Natural killer cell (primary cell): Measurements from ENCODE around the gene ARCN1. TPM values are rescaled to one million over a fixed set of nuclear protein-coding genes. Genes with fewer than 3 reads are reported as not detected.
"Not testable (repeated sequence)": the region's sequence is repeated elsewhere in the genome, so short reads cannot be mapped to it uniquely, and the experiment has no call there.

Experiments
- ATAC-seq, 3 donors: fragments of 150-1000 bp in 2 of 3; fragments of 200-7000 bp in 1 of 3; cut with Tn5 transposase; 1 replicate in 1 of 3; 2 replicates in 2 of 3; pipeline ENCODE4 v1.10.0; 2021; ENCODE audit warnings: mild to moderate bottlenecking in 2 of 3, moderate library complexity in 2 of 3
- DNase-seq, 2 donors: peaks; one replicate each; pipeline versions ENCODE4 v3.0.0 to v3.0.0-alpha.2; 2013 to 2021; ENCODE audit warnings: mixed read lengths in 1 of 2
- H3K27ac ChIP-seq: one replicate; pipeline ENCODE4 v1.5.1; 2013; ENCODE audit warnings: mild to moderate bottlenecking, low read length
- H3K27me3 ChIP-seq: one replicate; pipeline ENCODE4 v1.6.1; 2013; ENCODE audit warnings: low read length; ENCODE audit not compliant: control insufficient read depth, insufficient read depth
- H3K36me3 ChIP-seq: one replicate; pipeline ENCODE4 v1.6.1; 2013; ENCODE audit warnings: low read length; ENCODE audit not compliant: control insufficient read depth, insufficient read depth
- H3K4me1 ChIP-seq: one replicate; pipeline ENCODE4 v1.6.1; 2013; ENCODE audit warnings: low read length; ENCODE audit not compliant: control insufficient read depth, insufficient read depth
- H3K4me3 ChIP-seq: one replicate; pipeline ENCODE4 v1.5.1; 2013; ENCODE audit warnings: low read length
- H3K9me3 ChIP-seq: one replicate; pipeline ENCODE4 v1.6.1; 2013; ENCODE audit warnings: low read length; ENCODE audit not compliant: control insufficient read depth, insufficient read depth
- H3K27ac Mint-ChIP-seq, 2 donors: one replicate each; pipeline ENCODE4 v1.8.0; 2022; ENCODE audit warnings: mild to moderate bottlenecking in 2 of 2, mixed read lengths in 2 of 2, moderate library complexity in 1 of 2
- H3K27me3 Mint-ChIP-seq, 2 donors: one replicate each; pipeline ENCODE4 v1.8.0; 2022; ENCODE audit warnings: low read depth in 2 of 2, mixed read lengths in 2 of 2
- H3K36me3 Mint-ChIP-seq: one replicate; pipeline ENCODE4 v1.8.0; 2022; ENCODE audit warnings: mixed read lengths
- H3K4me1 Mint-ChIP-seq, 2 donors: one replicate each; pipeline ENCODE4 v1.8.0; 2022; ENCODE audit warnings: mixed read lengths in 2 of 2
- H3K4me3 Mint-ChIP-seq: one replicate; pipeline ENCODE4 v1.8.0; 2022; ENCODE audit warnings: mild to moderate bottlenecking, moderate library complexity, mixed read lengths
- H3K9me3 Mint-ChIP-seq, 2 donors: one replicate each; pipeline ENCODE4 v1.8.0; 2022; ENCODE audit warnings: mixed read lengths in 2 of 2
- WGBS: methylation state at CpG from one replicate; pipeline ENCODE4 v1.1.7; 2013; ENCODE audit warnings: missing lambda C conversion rate; ENCODE audit not compliant: insufficient coverage; 5-methylcytosine and 5-hydroxymethylcytosine counted together
- intact Hi-C: fragments of 100-400 bp; cut with micrococcal nuclease; formaldehyde crosslinking; loops from one replicate; pipeline ENCODE4 v1.14.2; 2022
- total RNA-seq, 4 donors: library from RNA; stranded (reverse); fragments of 120-200 nt in 1 of 4; gene quantifications; one replicate each; pipeline versions ENCODE4 v1.2.3 to v1.2.4, GENCODE V29; 2013 to 2022
- TF ChIP-seq, protein P1 (sequence below): fragments of 200-600 bp; IDR thresholded peaks from one replicate; pipeline ENCODE4 v1.8.0; 2022; ENCODE audit warnings: antibody characterized with exemption

The ARCN1 gene
- total RNA-seq, 3 donors from 2014 or later (not counting 1 experiment from before 2014, with no cell fraction given): 72.9 to 88.6 (median 88.4) TPM

DNA sequence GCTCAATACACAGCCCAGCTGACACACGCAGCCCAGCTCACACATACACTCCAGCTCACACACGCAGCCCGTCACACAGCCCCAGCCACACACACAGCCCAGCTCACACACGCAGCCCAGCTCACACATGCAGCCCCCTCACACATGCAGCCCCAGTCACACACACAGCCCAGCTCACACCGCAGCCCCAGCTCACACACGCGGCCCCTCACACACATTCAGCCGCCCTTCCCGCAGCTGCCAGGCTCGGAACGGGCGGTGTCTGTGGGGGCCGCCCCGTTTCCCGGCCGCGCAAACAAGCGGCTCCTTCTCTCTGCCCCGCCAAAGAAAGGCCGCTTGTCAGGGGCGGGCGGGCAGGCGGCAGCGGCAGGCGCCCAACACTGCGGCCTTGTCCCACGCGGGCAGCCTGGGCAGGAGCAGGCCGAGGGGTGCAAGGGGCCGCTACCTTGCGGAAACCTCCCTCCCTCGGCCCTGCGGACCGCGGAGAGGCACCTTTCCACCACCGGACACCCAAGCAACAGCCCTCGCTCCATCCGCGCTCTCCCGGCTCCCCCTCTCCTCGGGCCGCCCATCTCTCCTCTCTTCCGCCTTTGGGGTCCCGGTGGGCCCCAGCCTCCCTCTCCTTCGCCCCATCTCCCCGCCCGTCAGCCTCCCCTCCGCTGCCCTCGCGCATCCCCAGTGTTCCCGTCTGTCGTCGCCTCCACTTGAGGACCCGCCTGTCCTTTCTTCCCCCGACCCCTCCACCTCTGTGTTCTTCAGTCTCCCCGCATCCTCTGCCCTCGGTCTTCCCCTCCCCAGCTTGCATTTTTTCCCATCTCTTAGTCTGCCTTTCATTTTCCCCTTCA, 37.4 kb downstream of the ARCN1 start:
- peak overlapping the region; percentile 75 for H3K4me3 Mint-ChIP-seq
- H3K9me3 Mint-ChIP-seq: no peaks in the 10 kb centered on the region
- Histone ChIP-seq H3K36me3 (no peaks in the 10 kb centered on the region), H3K4me3 (peak overlapping the region; percentile 17), H3K27ac (no peak overlapping the region), H3K27me3 (peaks cover 8% of the 10 kb centered on the region), H3K4me1 (peaks cover 37% of the 10 kb centered on the region), H3K9me3 (no peaks in the 10 kb centered on the region)
- TF ChIP-seq, protein P1, sequence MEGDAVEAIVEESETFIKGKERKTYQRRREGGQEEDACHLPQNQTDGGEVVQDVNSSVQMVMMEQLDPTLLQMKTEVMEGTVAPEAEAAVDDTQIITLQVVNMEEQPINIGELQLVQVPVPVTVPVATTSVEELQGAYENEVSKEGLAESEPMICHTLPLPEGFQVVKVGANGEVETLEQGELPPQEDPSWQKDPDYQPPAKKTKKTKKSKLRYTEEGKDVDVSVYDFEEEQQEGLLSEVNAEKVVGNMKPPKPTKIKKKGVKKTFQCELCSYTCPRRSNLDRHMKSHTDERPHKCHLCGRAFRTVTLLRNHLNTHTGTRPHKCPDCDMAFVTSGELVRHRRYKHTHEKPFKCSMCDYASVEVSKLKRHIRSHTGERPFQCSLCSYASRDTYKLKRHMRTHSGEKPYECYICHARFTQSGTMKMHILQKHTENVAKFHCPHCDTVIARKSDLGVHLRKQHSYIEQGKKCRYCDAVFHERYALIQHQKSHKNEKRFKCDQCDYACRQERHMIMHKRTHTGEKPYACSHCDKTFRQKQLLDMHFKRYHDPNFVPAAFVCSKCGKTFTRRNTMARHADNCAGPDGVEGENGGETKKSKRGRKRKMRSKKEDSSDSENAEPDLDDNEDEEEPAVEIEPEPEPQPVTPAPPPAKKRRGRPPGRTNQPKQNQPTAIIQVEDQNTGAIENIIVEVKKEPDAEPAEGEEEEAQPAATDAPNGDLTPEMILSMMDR: no peak
- DNase-seq (peak; percentile 35 to 64), ATAC-seq (peak; percentile 3 to 16 (median 15))
- intact Hi-C loops: loop anchor here (2.0 to 5.0 kb wide), 2 partner anchors 37 to 465 kb away; partner anchors contain the start of gene ARCN1
- H3K27ac Mint-ChIP-seq: peak overlapping the region; percentile 50 to 82
- 10% methylated on average over 57 of the region's 57 CpGs for WGBS
- H3K36me3 Mint-ChIP-seq: no peaks in the 10 kb centered on the region
- peaks cover 23 to 34% of the 10 kb centered on the region in 2 donors for H3K4me1 Mint-ChIP-seq
- peaks cover 8 to 31% of the 10 kb centered on the region in 2 donors for H3K27me3 Mint-ChIP-seq

DNA sequence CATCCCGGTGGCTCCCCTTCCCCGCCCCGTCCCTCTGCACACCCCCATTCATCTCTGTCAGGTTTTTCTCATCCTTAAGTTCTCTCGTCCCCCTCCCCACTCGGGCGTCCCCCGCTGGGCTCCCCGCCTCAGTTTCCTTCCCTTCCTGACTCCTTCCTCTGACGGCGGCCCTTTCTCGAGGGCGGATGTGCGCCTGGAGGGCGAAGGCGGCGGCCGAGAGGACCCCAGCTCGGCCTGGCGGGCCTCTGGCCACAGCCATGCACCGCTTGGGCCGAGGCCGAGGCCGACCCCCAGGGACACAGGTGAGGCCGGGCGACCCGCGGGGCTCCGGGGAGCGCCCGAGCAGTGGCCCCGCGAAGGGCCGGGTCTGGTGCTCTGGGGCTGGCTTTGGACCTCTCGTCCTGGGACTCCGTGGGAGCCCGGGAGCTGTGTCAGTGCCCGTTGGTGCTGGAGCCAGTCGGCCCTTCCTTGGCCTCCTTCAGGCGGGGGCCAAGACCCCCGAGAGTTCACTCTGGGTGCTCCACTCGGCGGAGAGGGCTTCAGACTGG, 38.1 kb downstream of the ARCN1 start:
- DNase-seq: no peak
- Mint-ChIP-seq H3K4me1 (peaks cover 23 to 34% of the 10 kb centered on the region in 2 donors), H3K27me3 (peaks cover 8 to 31% of the 10 kb centered on the region in 2 donors), H3K4me3 (peak overlapping the region; percentile 75), H3K27ac (peak overlapping the region in 1 of 2 donors; percentile 82), H3K36me3 (no peaks in the 10 kb centered on the region), H3K9me3 (no peaks in the 10 kb centered on the region)
- peaks cover 37% of the 10 kb centered on the region for H3K4me1 ChIP-seq
- ATAC-seq: no peak
- TF ChIP-seq, protein P1: no peak
- peaks cover 8% of the 10 kb centered on the region for H3K27me3 ChIP-seq
- no peak overlapping the region for H3K27ac ChIP-seq
- peak overlapping the region; percentile 20 for H3K4me3 ChIP-seq
- no peaks in the 10 kb centered on the region for H3K36me3 ChIP-seq
- intact Hi-C loops: loop anchor here (2.0 kb wide), 1 partner anchor 465 kb away; no protein-coding TSS in a partner anchor
- 3% methylated on average over 42 of the region's 42 CpGs for WGBS
- H3K9me3 ChIP-seq: no peaks in the 10 kb centered on the region

DNA sequence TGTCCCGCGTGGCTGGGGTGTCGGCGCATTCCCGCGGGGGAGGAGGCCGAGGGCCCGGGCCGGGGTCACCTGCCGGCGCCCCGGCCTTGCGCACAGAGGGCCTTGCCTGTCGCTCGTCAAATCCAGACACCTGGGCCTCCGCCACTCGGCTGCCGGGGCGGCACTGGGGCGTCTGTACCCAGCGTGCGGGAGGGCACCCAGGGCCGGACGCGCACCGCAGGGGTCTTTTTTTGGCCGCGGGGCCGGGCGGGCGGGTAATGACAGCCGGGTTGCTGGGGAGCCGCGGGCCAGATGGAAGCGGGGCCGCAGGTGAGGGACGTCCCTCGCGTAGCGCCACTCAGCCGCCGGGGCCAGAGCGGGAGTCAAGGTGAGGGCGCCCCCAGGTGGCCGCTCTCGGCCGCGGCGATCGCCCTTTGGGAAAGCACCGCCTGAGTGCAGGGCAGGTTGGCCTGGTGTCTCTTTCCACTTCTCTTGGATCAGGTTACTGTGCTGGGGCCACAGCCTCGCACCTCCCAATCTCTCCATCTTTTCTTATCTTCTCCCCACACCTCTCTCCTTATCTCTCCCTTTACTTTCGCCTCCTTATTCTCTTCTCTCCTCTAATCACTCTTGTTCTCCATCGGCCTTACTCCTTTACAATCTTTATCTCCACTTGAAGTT, 38.7 kb downstream of the ARCN1 start:
- Mint-ChIP-seq H3K4me3 (peak overlapping the region; percentile 62), H3K36me3 (no peaks in the 10 kb centered on the region), H3K27me3 (peaks cover 8 to 31% of the 10 kb centered on the region in 2 donors), H3K9me3 (no peaks in the 10 kb centered on the region), H3K27ac (peak overlapping the region in 1 of 2 donors; percentile 50), H3K4me1 (peaks cover 23 to 34% of the 10 kb centered on the region in 2 donors)
- Histone ChIP-seq H3K4me1 (peaks cover 37% of the 10 kb centered on the region), H3K36me3 (no peaks in the 10 kb centered on the region), H3K27me3 (peaks cover 8% of the 10 kb centered on the region), H3K9me3 (no peaks in the 10 kb centered on the region), H3K27ac (no peak overlapping the region), H3K4me3 (peak overlapping the region; percentile 20)
- WGBS: 3% methylated on average over 54 of the region's 54 CpGs
- ATAC-seq: peak; percentile 46 to 72 (median 65)
- TF ChIP-seq, protein P1: peak; percentile 86
- intact Hi-C loops: loop anchor here (1.0 to 2.0 kb wide), 2 partner anchors 16 to 466 kb away; no protein-coding TSS in a partner anchor
- DNase-seq: peak; percentile 87 to 92

DNA sequence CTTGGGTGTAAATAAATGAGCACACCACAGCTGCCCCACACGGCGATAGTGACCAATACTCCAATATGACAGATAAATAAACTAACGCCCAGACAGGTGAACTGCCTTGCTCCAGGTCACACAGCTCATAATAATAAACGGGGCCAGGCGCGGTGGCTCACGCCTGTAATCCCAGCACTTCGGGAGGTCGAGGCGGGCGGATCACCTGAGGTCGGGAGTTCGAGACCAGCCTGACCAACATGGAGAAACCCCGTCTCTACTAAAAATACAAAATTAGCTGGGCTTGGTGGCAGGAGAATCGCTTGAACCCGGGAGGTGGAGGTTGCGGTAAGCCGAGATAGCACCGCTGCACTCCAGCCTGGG, 39.2 kb downstream of the ARCN1 start:
- DNase-seq: not testable (repeated sequence)
- intact Hi-C loops: loop anchor here (1.0 to 2.0 kb wide), 2 partner anchors 16 to 467 kb away; no protein-coding TSS in a partner anchor
- H3K27ac Mint-ChIP-seq: peak overlapping the region in 1 of 2 donors; percentile 50

More for the DNA sequence above, 39.2 kb downstream of the ARCN1 start:
- Mint-ChIP-seq H3K4me1 (peaks cover 23 to 34% of the 10 kb centered on the region in 2 donors), H3K27me3 (peaks cover 8 to 31% of the 10 kb centered on the region in 2 donors), H3K4me3 (peak overlapping the region; percentile 62)
- not testable (repeated sequence) for H3K9me3 ChIP-seq, H3K9me3 Mint-ChIP-seq, H3K36me3 ChIP-seq, ATAC-seq, H3K36me3 Mint-ChIP-seq, H3K4me3 ChIP-seq, H3K27me3 ChIP-seq, H3K27ac ChIP-seq
- 78% methylated on average over 14 of the region's 19 CpGs for WGBS
- peaks cover 37% of the 10 kb centered on the region for H3K4me1 ChIP-seq
